Stimulated activated CD8-positive, alpha-beta memory T cell treated with anti-CD3 and anti-CD28 coated beads, Interleukin-15, amount 100 ng/mL, for 48 hours (primary cell): Measurements from ENCODE around the gene SLC22A4.

Experiments
- DNase-seq, 2 donors: peaks; one replicate each; pipeline ENCODE4 v3.0.0-alpha.2; 2020; ENCODE audit warnings: low read depth in 2 of 2

The SLC22A4 gene

GRCh38 chr5:132293992-132294727, at the start of gene SLC22A4:
Gene SLC22A4 (plus strand): TSS chr5:132294394. CDS start chr5:132294617, 223 bp downstream.
- DNase-seq = peak; percentile 85 to 87

DNA sequence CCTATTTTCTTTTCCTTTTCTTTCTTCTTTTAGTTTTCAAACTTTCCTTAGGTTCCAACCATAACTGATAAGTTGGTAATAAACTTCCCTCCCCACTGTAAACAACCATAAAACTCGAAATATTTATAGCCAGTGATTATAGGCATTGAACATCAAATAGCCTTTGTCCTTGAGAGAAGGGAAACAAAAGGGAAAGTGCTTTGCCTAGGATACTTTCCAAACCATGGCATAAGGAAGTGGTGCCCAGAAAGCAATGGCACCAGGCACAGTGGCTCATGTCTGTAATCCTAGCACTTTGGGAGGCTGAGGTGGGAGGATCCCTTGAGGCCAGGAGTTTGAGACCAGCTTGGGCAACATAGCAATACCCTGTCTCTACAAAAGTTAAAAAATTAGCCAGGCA, 48.6 kb upstream of the SLC22A4 start:
- DNase-seq = no peak

DNA sequence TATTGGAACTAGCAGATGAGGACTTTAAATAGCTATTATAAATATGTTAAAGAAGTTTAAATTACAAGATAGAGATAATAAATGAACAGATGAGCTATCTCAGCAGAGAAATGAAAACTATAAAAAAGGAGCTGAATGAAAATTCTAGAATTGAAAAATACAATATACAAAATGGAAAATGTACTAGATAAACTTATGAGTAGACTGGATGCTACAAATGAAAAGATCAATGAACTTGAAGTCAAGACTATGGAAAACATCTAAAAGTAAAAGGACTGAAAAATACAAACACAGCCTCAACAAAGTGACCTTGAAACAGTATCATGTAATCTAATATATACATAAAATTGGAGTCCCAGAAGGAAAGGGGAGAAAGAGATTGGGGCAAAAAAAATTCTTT, 47.4 kb upstream of the SLC22A4 start:
- no peak for DNase-seq

- DNase-seq = no peak
These were observed 43.6 kb upstream of the SLC22A4 start for GRCh38 chr5:132250547-132250946.

GRCh38 chr5:132251220-132251725, 42.9 kb upstream of the SLC22A4 start:
- DNase-seq = no peak

DNA sequence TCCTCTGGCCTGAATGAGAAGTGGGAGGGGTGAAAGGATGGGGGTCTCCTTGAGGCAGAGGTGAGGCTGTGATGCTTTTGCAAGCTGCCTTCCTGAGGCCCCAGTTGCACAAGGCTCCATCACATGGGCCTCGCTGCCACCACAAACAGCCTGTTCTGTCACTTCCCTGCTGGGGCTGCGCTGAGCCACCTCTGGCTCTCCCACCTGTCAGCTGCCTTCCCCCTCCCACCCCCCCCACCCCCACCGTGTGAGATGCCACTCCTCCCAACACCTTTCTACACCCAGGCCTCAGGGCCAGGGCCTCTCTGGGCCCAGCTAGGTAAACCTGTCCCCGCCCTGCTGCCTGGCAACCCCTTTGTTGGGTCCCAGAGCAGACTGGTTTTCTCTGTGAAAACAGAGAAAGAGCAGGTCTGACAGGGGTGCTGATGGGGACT, 41.2 kb upstream of the SLC22A4 start:
- DNase-seq = no peak

DNA sequence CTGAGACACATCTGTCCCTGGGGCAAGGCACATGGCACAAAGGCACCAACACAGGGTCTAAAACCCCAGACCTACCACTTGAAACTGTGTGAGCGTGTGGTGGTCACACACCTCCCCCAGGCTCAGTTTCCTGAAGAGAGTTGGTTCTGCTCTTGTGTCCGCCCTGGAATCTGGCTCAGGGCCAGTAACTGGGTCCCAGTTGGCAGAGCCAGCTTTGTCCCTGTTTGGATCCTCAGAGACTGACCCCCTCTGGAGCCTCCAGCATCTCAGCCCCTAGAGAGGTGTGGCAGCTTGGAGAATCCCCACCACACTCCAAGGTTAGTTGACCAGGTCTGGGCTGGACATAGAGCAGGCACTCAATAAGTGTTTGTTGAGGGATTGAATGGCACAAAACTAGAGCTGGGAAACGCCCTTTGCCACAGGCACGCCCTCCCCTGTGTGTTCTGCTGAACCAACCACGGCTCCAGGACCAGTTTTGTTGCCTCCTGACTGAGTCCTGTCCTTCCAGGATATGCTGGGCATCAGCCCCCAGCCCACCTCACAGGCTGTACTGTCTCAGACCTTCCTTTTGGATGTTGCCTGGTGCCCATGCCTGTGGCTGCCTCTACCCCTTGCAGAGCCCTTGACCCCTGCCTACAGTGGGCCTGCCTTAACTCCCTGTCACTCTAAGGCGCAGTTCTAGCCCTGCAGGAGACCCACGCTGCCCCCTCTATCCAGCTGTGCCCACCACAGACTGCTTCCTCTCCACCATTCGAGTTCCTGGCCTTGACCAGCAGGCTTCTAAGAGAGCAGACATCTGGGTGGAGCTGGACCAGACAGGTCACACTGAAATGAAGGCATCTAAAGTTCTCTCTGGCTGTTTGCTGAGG, 40.5 kb upstream of the SLC22A4 start:
- DNase-seq = no peak

DNA sequence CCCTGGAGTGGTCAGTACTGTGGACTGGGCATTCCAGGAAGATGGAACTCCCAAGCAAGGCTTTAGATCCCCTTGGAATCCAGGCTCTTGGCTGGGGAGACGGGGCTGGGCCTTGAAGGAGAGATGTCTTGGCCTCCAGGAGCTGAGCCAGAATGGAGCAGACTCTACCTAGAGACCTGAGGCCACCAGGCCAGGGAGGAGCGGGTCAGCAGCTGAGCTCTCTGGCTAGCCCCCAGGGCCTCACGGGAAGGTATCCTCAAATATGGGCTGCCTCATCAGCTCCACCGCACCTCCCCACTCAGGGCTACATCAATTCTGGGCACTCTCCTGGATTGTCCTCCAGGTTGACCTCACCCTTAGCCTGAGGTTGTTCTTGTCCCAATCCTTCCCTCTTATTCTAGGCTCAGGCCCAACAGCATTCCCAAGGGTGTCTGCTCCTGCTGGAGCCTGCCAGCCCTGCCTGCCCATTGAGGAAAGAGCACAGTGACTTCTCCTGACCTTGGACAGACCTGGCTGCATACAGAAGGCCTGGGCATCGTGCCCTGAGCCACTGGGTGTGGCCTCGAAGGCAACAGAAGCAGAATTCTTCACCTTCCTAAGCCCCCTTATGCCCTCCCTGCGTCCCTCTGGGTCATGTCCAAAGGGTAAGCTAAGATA, 39.7 kb upstream of the SLC22A4 start:
- DNase-seq = no peak

DNA sequence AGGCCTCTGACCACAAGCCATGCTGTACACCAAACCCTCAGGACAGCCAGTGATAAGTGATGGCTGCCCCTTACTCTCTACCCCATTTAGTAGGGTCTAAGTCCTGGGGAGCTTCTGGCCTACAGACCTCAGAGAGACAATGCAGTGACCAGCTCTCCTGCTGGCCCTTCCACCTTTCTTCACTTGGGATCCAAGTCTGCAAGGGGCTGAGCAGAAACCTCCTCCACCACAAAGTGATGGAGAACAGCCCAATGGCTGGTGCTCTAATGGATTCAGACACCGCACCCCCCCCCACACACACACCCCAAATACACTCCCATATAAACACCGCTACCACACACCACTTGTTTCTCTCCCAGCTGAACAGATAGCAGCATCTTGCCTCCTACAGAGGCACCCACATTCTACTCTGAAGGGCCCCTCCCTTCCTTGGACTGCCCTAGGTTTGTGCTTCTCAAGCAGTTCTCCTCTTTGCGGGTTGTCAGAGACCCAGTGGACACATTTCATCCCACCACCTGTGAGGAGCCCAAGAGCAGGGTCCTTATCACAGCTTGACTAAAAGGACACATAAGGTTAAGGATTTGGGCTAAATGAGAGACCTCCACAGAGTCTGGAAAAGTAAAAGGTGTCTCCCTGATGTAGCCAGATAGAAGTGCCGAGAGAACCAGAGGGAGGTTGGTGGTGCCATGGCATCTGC, 38.0 kb upstream of the SLC22A4 start:
- DNase-seq = no peak

GRCh38 chr5:132256783-132257130, 37.4 kb upstream of the SLC22A4 start:
- DNase-seq = no peak

GRCh38 chr5:132257131-132258101, 36.8 kb upstream of the SLC22A4 start, which contains the start of gene PDLIM4:
Gene PDLIM4 (plus strand): TSS chr5:132257696. CDS start chr5:132257735, 39 bp downstream.
- no peak for DNase-seq

DNA sequence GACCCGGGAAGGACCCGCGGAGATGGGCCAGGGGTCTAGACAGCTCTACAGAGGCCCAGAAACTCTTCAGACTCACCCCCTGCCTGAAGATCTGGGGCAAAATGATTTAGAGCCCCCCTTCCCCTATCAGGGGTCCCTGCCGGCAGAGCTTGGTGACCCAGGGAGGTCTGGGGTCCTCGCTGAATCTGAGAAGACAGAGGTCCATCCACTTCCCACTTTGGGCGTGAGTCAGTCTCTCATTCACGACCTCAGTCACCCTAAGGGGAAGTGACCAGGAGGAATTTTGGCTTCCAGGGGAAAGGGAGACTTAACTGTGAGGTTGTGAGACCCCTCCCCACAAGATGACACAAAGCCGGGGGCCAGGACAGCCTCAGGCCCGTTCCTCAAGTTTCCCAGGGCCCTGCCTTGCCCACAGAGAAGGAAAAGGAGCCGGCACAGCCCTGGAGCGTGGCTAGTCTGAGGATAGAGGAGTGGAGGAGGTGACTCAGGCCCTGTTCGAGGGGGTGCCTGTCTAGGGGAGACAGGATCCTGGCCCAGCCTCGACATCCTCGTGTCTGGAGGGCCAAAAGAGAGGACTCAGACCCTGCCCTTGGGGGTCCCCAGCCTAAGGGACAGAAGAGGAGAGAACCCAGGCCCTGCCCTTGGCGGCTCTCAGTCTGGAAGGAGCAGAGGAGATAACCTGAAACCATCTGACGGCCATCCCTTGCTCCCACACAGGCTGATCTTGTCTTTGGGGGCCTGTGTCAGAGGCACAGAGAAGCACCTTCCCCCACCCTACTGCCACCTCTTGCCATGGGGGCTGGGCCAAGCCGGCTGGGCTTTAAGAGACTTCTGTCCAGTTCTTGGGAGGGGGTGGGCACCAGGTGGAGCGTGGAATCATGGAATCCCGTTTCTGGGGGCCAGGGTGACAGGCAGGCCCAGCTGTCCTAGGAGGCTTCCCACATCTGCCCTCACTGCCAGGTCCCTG, 35.8 kb upstream of the SLC22A4 start:
- DNase-seq = no peak

DNA sequence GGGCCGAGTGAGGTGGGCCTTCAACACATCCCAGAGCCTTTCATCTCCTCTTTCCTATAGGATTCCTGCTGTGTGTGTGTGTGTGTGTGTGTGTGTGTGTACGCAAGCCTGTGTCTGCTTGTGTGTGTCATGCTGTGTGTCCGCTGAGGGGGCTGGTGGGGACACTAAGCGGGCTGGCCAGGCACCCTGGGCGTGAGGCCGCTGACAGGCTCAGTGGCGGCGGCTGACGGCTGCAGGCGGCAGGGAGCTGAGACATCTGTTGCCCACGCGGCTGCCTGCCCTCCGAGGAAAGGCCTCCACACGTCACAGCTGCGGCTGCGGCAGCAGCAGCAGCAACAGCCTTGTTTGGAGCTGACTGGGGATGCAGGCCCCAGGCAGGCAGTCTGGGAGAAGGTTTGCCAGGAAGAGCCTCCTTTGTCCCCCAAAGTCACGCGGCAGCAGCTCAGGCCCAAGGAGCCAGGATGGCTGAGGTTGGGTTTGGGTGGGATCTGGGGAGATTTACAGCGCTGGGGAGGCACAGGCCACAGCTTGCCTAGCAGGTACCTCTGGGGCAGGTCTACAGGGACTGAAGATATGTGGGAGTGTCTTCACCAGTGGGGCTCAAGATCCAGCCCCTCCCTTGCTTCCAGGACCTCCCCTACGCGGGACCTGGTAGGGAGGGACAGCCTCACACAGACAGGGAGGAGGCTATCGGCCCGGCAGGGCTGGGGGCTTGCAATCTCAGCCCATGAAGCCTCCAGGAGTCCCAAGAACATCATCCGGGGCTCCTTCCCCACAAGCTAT, 34.9 kb upstream of the SLC22A4 start:
- no peak for DNase-seq

GRCh38 chr5:132260051-132260450, 34.1 kb upstream of the SLC22A4 start:
- DNase-seq = peak in 1 of 2 donors; percentile 16

DNA sequence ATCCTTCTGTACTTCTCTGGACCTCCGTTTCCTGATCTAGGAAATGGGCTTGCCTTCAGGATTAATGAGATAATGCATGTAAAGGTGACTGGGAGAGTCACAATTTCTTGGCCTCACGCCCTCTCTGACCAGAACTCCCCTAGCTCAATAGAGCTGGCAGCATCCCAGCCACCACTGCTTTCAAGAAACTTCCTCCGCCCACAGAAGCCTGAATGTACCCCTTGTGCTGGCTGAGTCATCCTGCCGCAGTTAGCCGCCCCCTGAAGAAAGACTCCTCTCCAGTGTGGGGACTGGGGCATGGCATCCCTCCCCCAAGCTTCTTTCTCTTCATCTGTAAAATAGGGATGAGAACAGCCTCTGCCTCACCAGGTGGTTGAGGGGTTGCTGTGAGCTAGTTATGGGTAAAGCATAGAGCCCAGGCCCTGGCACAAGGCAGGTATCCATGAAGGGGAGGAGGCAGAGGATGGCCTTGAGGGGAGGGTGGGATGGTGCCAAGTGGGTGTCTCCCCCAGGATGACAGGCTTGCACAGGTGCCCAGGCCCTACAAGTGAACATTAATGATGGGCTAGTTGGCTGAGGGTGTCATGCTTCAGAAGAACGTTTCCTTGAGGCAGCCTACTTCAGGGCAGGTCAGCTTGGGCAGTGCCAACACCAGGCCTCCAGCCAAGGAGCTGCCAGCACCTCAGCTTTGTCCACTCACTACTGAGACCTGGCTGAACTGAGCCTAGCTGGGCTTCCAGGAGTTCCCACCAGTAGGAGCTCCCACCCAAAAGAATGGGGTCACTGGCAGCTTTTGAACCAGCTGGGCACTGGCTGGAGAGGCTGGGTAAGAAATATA, 33.3 kb upstream of the SLC22A4 start:
- peak; percentile 65 to 71 for DNase-seq

GRCh38 chr5:132261881-132262845, 32.0 kb upstream of the SLC22A4 start:
- DNase-seq = no peak
